ENCODE data around the gene TOP1.
"Not testable (repeated sequence)": the region's sequence is repeated elsewhere in the genome, so short reads cannot be mapped to it uniquely, and the experiment has no call there.

TOP1 gene

GRCh38 chr20:41095110-41095969 is 66.7 kb downstream of the TOP1 start:
- peak; percentile 58 for DNase-seq (ENCODE audit: low spot score)

- DNase-seq (ENCODE audit: low spot score): no peak
Observed at GRCh38 chr20:41098703-41099250, 70.2 kb downstream of the TOP1 start.

- no peak for DNase-seq (ENCODE audit: low spot score)
Observed at GRCh38 chr20:41100001-41100480, 71.4 kb downstream of the TOP1 start.

GRCh38 chr20:41101660-41102059 is 73.0 kb downstream of the TOP1 start:
- no peak for DNase-seq (ENCODE audit: low spot score)

GRCh38 chr20:41108531-41108930 is 79.9 kb downstream of the TOP1 start:
- DNase-seq (ENCODE audit: low spot score): no peak

- no peak for DNase-seq (ENCODE audit: low spot score)
Observed at GRCh38 chr20:41110012-41110411, 81.4 kb downstream of the TOP1 start.

GRCh38 chr20:41110930-41111577 is 82.4 kb downstream of the TOP1 start:
- peak; percentile 16 for DNase-seq (ENCODE audit: low spot score)

GRCh38 chr20:41111578-41111951 is 82.9 kb downstream of the TOP1 start:
- no peak for DNase-seq (ENCODE audit: low spot score)

GRCh38 chr20:41116282-41116956 is 87.8 kb downstream of the TOP1 start:
- no peak for DNase-seq (ENCODE audit: low spot score)

GRCh38 chr20:41118159-41118558 is 89.5 kb downstream of the TOP1 start:
- not testable (repeated sequence) for DNase-seq (ENCODE audit: low spot score)

GRCh38 chr20:41118632-41119031 is 90.0 kb downstream of the TOP1 start:
- no peak for DNase-seq (ENCODE audit: low spot score)

GRCh38 chr20:41119614-41120561 is 91.3 kb downstream of the TOP1 start:
- DNase-seq (ENCODE audit: low spot score): no peak

- no peak for DNase-seq (ENCODE audit: low spot score)
Observed at GRCh38 chr20:41121399-41121798, 92.8 kb downstream of the TOP1 start.

- DNase-seq (ENCODE audit: low spot score): no peak
Observed at GRCh38 chr20:41123631-41124030, 95.0 kb downstream of the TOP1 start.

GRCh38 chr20:41124451-41125094 is 96.0 kb downstream of the TOP1 start:
- DNase-seq (ENCODE audit: low spot score): no peak

GRCh38 chr20:41125530-41126457 is 97.2 kb downstream of the TOP1 start:
- DNase-seq (ENCODE audit: low spot score): no peak

- no peak for DNase-seq (ENCODE audit: low spot score)
Observed at GRCh38 chr20:41126719-41127118, 98.1 kb downstream of the TOP1 start.

GRCh38 chr20:41128317-41128716 is 99.7 kb downstream of the TOP1 start:
- DNase-seq (ENCODE audit: low spot score): not testable (repeated sequence)

- DNase-seq (ENCODE audit: low spot score): no peak
Observed at GRCh38 chr20:41131594-41132387, 103.2 kb downstream of the TOP1 start.
